GM12872 (cell line): ENCODE results near the gene TAC3.

ENCODE experiments used
- TF ChIP-seq, protein P1 (sequence below): IDR thresholded peaks from 3 replicates; pipeline ENCODE4 v1.5.1; 2011; ENCODE audit warnings: low read depth, mild to moderate bottlenecking, low read length, moderate library complexity; ENCODE audit not compliant: insufficient read depth

TAC3 gene

DNA sequence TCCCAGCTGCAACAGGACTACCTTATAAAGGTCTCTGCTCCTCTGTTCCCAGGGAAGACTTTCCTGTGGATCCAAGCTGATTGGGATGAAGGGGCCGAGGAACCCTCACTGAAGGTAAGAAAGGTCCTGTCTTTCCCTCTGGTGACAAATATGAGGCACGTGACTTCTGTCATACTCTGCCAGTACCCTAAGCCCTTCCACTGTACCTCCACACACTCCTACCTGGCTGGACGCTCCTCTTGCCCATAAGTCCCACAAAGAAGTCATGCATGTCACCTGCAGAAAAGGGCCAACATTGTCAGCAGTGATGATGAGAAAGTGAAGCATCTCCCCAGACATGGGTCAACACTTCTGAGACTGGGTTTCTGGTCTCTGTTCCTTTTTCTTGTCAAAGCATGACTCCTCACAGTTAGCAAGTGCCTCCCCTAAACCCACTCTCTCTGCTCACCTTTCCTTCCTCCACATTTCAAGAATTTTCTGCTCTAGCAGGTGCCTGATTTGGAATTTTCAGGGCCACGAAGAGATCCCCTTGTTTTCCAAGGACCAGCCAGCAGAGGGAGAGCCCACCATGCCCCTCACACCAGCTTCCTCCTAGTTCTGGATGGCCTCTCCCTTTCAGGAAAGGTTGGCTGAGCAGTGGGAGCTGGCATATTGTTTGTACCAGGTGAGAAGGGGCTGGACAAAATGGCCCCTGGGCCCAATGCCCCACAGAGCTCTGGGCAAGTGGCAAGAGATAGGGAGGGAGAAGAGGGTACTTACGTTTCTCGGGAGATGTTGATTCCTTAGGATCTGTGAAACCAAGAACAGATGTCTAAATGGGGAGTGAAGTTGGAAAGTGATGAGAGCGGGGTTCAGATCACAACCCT, 3.5 kb downstream of the TAC3 start:
- TF ChIP-seq, protein P1, sequence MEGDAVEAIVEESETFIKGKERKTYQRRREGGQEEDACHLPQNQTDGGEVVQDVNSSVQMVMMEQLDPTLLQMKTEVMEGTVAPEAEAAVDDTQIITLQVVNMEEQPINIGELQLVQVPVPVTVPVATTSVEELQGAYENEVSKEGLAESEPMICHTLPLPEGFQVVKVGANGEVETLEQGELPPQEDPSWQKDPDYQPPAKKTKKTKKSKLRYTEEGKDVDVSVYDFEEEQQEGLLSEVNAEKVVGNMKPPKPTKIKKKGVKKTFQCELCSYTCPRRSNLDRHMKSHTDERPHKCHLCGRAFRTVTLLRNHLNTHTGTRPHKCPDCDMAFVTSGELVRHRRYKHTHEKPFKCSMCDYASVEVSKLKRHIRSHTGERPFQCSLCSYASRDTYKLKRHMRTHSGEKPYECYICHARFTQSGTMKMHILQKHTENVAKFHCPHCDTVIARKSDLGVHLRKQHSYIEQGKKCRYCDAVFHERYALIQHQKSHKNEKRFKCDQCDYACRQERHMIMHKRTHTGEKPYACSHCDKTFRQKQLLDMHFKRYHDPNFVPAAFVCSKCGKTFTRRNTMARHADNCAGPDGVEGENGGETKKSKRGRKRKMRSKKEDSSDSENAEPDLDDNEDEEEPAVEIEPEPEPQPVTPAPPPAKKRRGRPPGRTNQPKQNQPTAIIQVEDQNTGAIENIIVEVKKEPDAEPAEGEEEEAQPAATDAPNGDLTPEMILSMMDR: no peak

DNA sequence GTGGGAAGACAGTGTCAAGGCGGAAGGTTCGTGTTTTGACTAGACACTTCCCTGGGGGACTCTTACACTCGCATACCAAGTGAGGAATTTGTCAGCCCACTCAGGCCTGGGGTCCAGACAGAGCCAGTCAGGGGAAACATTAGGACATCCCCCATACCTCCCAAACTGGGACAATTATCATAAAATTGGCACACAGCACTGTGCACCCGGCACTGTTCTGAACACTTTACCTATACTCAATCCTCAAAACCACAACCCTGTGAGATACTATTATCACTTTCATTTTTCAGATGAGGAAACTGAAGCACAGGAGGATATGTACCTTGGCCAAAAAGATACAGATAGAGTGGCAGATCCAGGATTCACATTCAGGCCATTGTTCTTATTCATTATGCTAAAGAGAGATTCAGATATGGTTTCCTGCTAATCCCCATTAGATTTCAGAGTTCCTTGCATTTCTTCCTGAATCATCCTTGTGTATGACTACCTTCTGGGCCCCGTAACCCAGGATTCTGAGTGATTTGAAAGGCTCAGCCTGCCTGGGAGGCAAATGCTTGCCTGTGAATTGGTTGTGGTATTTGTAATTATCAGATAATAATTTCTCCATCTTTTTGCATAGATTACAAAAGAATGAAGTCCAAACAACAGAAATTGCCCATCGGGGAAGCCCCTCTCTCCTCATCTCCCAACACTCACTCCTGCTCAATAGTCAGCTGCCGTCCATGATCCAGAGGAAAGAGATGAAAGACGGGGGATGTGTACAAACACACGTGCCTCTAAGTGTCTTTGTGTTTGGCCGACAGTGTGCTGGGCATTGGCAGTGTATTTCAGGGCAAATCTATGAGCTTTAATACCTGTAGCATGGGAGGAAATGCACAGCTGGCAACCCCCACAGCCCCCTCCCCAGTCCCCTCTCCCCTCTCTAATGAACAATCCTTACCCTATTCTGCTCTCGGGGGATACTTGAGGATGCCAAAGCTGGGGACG, 4.6 kb downstream of the TAC3 start:
- TF ChIP-seq, protein P1: no peak

DNA sequence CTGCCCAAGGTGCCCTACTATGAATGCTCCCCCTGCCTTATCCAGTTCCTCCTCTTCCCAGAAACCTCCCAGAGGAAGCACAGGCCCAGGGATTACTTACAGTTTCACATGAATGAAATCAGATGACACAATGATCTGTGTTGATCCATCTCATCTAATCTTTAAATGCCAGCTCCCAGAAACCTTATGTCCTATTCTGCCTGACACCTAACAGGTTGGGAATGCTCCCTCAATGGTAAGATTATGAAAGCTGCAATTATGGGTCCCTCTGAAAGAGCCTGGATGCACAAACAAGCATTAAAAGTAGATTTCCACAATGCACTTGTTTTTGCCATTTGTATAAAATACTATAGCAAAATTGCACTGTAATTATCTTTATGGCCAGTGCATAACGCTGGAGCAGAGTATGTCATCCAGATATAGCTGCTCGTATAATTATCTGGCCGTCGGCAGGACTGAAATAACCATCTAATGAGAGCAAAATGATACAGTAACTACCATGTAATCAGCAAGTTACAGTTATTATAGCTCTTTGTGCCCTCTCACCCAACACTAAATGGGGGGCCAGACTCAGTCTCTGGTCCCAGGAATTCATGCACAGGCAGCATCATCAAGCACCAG, 5.6 kb downstream of the TAC3 start:
- TF ChIP-seq, protein P1: no peak

DNA sequence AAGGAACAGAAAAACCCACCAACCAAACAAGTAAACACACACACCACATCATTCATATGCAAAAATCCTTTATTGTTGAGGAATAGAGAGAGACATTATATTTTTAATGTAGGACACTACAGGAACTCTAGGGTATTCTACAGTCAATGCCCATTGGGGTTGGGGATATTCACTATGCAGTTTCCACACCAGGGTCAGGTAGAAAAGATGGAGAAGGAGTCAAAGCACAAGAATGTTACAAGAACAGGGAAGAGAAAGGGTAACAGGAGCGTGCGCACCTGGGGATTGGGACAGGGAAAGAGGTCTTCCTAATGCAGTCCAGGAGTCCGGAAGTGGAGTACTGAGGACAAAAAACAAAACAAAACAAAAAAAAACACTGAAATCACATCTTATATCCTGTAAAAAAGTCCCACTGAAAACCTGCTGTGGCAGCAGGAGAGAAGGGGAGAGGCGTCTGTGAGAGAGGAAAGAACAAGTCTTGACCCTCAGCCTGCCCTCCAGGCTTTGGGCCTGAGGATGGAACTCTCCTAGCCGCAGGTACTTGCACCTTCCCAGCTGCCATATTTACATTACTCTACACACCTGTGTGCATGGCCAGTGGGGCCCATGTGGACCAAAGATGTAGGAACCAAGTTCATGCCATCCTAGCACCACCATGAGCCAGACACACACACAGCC, 6.2 kb downstream of the TAC3 start:
- TF ChIP-seq, protein P1: no peak

DNA sequence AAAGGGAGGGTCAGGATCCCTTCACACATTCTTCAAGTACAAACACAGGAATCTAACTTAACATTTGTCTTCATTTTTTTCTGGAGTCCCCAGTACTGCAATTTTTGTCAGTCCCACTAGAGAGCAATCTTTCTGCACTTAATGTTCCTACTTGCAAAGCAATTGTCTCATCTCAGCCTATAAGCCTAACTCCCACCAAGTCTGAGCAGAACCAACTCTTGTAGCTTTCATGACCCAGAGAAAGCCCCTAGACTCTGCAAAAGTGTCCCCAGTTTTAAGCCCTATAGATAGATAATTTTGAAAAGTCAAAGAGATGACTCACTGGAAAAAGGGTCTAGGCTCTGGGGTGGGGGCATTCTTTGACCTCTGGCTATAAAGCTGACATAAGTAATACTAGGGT, 8.2 kb downstream of the TAC3 start:
- TF ChIP-seq, protein P1: peak; percentile 77

DNA sequence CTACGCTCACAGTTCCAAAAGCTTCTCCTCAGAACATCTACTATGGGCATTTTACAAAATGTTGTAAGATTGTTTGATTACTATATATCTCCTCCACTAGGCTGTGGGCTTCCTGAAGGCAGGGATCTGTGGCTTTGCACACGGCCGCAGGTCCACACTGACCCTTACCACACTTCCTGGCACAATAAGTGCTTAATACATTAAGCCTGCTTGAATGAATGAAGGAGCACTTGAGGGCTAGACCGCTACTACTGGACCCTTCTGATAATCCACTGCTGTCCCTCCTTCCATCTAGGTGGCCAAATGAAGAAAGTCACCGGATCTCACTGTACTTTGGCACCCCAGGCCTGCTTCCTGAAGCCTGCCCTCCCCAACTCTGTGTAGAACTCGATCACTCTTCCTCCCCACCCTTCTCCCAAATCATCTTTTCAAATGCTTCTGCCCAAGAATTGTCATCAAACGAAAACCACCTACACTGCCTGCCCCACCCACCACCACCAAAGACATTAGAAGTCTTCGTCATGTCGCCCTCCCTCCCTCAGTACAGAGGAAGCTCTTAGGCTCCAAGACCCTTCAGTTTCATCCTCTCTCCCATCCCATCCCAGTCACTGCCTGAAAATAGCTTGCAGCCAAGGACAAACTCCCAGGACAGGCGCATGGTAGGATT, 9.4 kb downstream of the TAC3 start:
- TF ChIP-seq, protein P1: no peak
